Mesenchymal stem cell (in vitro differentiated cells and primary cell): ENCODE data around the gene SULF2.

Experiments
- DNase-seq: peaks from one replicate; pipeline ENCODE4 v3.0.0-alpha.2; 2013
- H2AFZ ChIP-seq: one replicate; pipeline ENCODE4 v1.6.1; 2013; ENCODE audit warnings: low read depth, mild to moderate bottlenecking, control low read depth, inconsistent platforms, low read length, moderate library complexity
- H2AK5ac ChIP-seq: 2 replicates; pipeline ENCODE4 v1.6.1; 2013; ENCODE audit warnings: low read length, moderate library complexity, mild to moderate bottlenecking, inconsistent platforms; ENCODE audit not compliant: severe bottlenecking
- H2BK120ac ChIP-seq: one replicate; pipeline ENCODE4 v1.6.1; 2013; ENCODE audit warnings: low read depth, mild to moderate bottlenecking, inconsistent platforms, low read length, moderate library complexity
- H2BK12ac ChIP-seq, 2 experiments: one replicate each; pipeline ENCODE4 v1.6.1; 2013; ENCODE audit warnings: inconsistent platforms in 2 of 2, low read length in 2 of 2, mild to moderate bottlenecking in 2 of 2, moderate library complexity in 2 of 2, control low read depth in 1 of 2
- H2BK15ac ChIP-seq: one replicate; pipeline ENCODE4 v1.6.1; 2013; ENCODE audit warnings: mild to moderate bottlenecking, low read depth, inconsistent platforms; ENCODE audit not compliant: poor library complexity, severe bottlenecking
- H2BK5ac ChIP-seq: 2 replicates; pipeline ENCODE4 v1.6.1; 2013; ENCODE audit warnings: low read depth, mild to moderate bottlenecking, low read length, control low read depth, inconsistent platforms; ENCODE audit not compliant: poor library complexity, severe bottlenecking
- H3K14ac ChIP-seq, 2 experiments: one replicate each; pipeline ENCODE4 v1.6.1; 2013; ENCODE audit warnings: inconsistent platforms in 2 of 2, low read length in 2 of 2, control low read depth in 1 of 2, mild to moderate bottlenecking in 1 of 2, moderate library complexity in 1 of 2
- H3K18ac ChIP-seq, 2 experiments: one replicate each; pipeline ENCODE4 v1.6.1; 2013; ENCODE audit warnings: inconsistent platforms in 2 of 2, low read length in 2 of 2, control low read depth in 1 of 2, low read depth in 1 of 2, mild to moderate bottlenecking in 1 of 2
- H3K23ac ChIP-seq, 2 experiments: one replicate each; pipeline ENCODE4 v1.6.1; 2013; ENCODE audit warnings: inconsistent platforms in 2 of 2, low read length in 2 of 2, mild to moderate bottlenecking in 2 of 2, moderate library complexity in 2 of 2, control low read depth in 1 of 2
- H3K27ac ChIP-seq: 2 replicates; pipeline ENCODE4 v1.5.1; 2013; ENCODE audit warnings: mild to moderate bottlenecking, moderate library complexity, low read length, control low read depth, inconsistent platforms; ENCODE audit not compliant: poor library complexity, severe bottlenecking
- H3K27me3 ChIP-seq, 2 experiments: 2 replicates each; pipeline versions ENCODE4 v1.6.1 to v1.7.0; 2013; ENCODE audit warnings: low read length in 2 of 2, mild to moderate bottlenecking in 2 of 2, moderate library complexity in 2 of 2, control low read depth in 1 of 2, inconsistent platforms in 1 of 2; ENCODE audit not compliant: control insufficient read depth in 1 of 2, insufficient read depth in 1 of 2
- H3K36me3 ChIP-seq, 2 experiments: 2 replicates each; pipeline versions ENCODE4 v1.6.1 to v1.7.0; 2013; ENCODE audit warnings: low read length in 2 of 2, control low read depth in 1 of 2, inconsistent platforms in 1 of 2, low read depth in 1 of 2, mild to moderate bottlenecking in 1 of 2; ENCODE audit not compliant: insufficient read depth in 2 of 2, control insufficient read depth in 1 of 2
- H3K4ac ChIP-seq, 2 experiments: one replicate each; pipeline ENCODE4 v1.6.1; 2013; ENCODE audit warnings: inconsistent platforms in 2 of 2, low read length in 2 of 2, mild to moderate bottlenecking in 2 of 2, moderate library complexity in 2 of 2, control low read depth in 1 of 2, low read depth in 1 of 2
- H3K4me1 ChIP-seq: 2 replicates; pipeline ENCODE4 v1.6.1; 2013; ENCODE audit warnings: low read depth, low read length, control low read depth; ENCODE audit not compliant: control insufficient read depth, insufficient read depth
- H3K4me2 ChIP-seq: 2 replicates; pipeline ENCODE4 v1.6.1; 2013; ENCODE audit warnings: low read length, mild to moderate bottlenecking, inconsistent platforms; ENCODE audit not compliant: poor library complexity, severe bottlenecking
- H3K4me3 ChIP-seq, 2 experiments: 2 replicates each; pipeline versions ENCODE4 v1.5.1 to v1.7.0; 2013; ENCODE audit warnings: low read length in 2 of 2, mild to moderate bottlenecking in 2 of 2, control low read depth in 1 of 2, low read depth in 1 of 2; ENCODE audit not compliant: insufficient read depth in 1 of 2
- H3K79me1 ChIP-seq: replicated peaks from 2 replicates; pipeline ENCODE4 v1.6.1; 2013; ENCODE audit warnings: mild to moderate bottlenecking, control low read depth, low read length, inconsistent platforms; ENCODE audit not compliant: poor library complexity, severe bottlenecking
- H3K9ac ChIP-seq: 2 replicates; pipeline ENCODE4 v1.7.0; 2013; ENCODE audit warnings: mild to moderate bottlenecking, low read length, moderate library complexity
- H3K9me3 ChIP-seq: 2 replicates; pipeline ENCODE4 v1.7.0; 2013; ENCODE audit warnings: mild to moderate bottlenecking, low read length; ENCODE audit not compliant: control insufficient read depth
- H4K8ac ChIP-seq: one replicate; pipeline ENCODE4 v1.6.1; 2013; ENCODE audit warnings: inconsistent platforms, mild to moderate bottlenecking, low read length, moderate library complexity
- H4K91ac ChIP-seq: one replicate; pipeline ENCODE4 v1.6.1; 2013; ENCODE audit warnings: mild to moderate bottlenecking, low read length, inconsistent platforms
- WGBS: methylation state at CpG from one replicate; pipeline ENCODE4 v1.1.7; 2013; ENCODE audit warnings: mixed read lengths; 5-methylcytosine and 5-hydroxymethylcytosine counted together

The SULF2 gene

DNA sequence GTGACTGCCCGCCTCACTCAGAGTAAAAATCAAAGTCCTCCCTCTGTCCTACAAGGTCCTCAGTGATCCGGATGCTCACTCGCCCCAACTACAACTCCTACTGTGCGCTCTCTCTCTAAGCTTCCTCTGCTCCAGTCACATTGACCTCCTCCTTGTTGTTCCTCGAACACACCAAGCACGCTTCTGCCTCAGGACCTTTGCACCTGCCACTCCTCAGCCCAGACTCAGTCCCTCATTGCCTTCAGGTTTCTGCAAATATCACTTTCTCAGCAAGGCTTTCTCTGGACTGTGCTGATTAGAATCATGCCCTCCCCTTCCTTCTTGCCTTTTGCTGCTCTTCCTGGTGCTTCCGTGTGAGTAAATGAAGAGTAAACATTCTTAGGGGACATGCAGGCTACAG, 41.6 kb downstream of the SULF2 start:
- no peak overlapping the region for H3K4ac ChIP-seq
- H4K8ac ChIP-seq, result no peak overlapping the region
- no peak overlapping the region for H2BK120ac ChIP-seq
- no peak overlapping the region for H3K14ac ChIP-seq
- no peak for DNase-seq
- H3K79me1 ChIP-seq, result no peaks in the 10 kb centered on the region
- H3K9me3 ChIP-seq, result no peaks in the 10 kb centered on the region
- H2AK5ac ChIP-seq, result no peak overlapping the region
- WGBS, result 94% methylated on average over 7 of the region's 7 CpGs
- H3K23ac ChIP-seq, result no peak overlapping the region
- no peak overlapping the region for H2BK15ac ChIP-seq
- H3K36me3 ChIP-seq, result peaks cover 0 to 9% of the 10 kb centered on the region in 2 experiments
- H3K18ac ChIP-seq, result no peak overlapping the region
- no peak overlapping the region for H2AFZ ChIP-seq
- H4K91ac ChIP-seq, result no peak overlapping the region
- H3K4me2 ChIP-seq, result no peak overlapping the region
- no peak overlapping the region for H2BK5ac ChIP-seq
- H3K27me3 ChIP-seq, result peaks cover 13 to 35% of the 10 kb centered on the region in 2 experiments
- no peak overlapping the region for H3K27ac ChIP-seq
- H3K9ac ChIP-seq, result no peak overlapping the region
- H3K4me1 ChIP-seq, result peaks cover 1% of the 10 kb centered on the region
- H3K4me3 ChIP-seq, result no peak overlapping the region
- H2BK12ac ChIP-seq, result no peak overlapping the region

DNA sequence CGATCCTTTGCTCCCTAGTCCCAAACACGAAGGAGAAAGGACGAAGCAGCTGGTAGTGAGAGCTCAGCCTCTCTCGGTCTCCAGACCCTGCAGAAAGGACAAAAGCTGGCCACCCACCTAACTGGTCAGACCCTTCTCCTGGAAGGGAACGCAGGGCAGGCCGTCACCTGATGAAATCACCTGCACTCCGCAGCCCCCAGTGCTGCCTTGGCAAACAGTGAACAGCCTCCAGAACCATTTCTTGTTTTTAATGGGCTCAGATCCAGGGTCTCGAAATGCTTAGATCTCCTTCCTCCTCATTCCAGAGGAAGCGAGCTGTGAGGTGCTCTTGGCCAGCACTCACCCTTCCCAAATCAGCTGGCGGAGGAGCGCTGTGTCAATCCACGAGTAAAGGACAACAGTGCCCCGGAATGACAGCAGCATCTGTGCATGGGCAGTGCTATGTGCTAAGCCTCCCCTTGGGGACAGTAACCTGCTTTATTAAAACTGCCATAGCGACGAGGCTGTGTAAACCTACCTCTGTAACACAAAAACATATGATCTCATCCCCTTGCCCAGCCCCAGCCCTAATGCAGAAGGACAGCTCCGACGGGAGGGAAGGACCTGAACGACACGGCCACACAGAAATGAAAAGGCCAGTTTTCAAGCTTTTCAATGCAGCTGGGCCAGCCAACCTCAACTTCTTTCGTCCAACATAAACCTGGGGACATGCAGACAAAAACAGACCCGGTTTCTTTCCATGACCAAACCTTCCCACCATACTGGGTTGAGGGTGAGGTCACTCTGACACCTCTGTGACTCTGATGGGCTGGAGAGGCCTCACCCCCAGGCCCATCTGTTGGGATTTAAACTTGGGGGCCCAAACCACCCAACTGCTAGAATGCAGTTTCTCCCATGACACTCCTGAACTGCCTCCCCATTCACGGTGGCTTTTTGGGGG, 43.3 kb downstream of the SULF2 start:
- H4K91ac ChIP-seq, result no peak overlapping the region
- no peaks in the 10 kb centered on the region for H3K9me3 ChIP-seq
- H3K4me2 ChIP-seq, result no peak overlapping the region
- no peak overlapping the region for H2AK5ac ChIP-seq
- H3K14ac ChIP-seq, result no peak overlapping the region
- no peak overlapping the region for H2BK15ac ChIP-seq
- no peaks in the 10 kb centered on the region for H3K4me1 ChIP-seq
- 83% methylated on average over 21 of the region's 22 CpGs for WGBS
- H3K9ac ChIP-seq, result no peak overlapping the region
- H3K27me3 ChIP-seq, result peaks cover 7 to 21% of the 10 kb centered on the region in 2 experiments
- no peaks in the 10 kb centered on the region for H3K79me1 ChIP-seq
- no peak overlapping the region for H3K27ac ChIP-seq
- no peak overlapping the region for H2BK5ac ChIP-seq
- no peak overlapping the region for H3K4ac ChIP-seq
- H2BK12ac ChIP-seq, result no peak overlapping the region
- peaks cover 0 to 5% of the 10 kb centered on the region in 2 experiments for H3K36me3 ChIP-seq
- no peak overlapping the region for H3K4me3 ChIP-seq
- DNase-seq, result no peak
- no peak overlapping the region for H2BK120ac ChIP-seq
- H4K8ac ChIP-seq, result no peak overlapping the region
- no peak overlapping the region for H2AFZ ChIP-seq
- H3K18ac ChIP-seq, result no peak overlapping the region
- H3K23ac ChIP-seq, result no peak overlapping the region

GRCh38 chr20:47740862-47741184, 44.5 kb downstream of the SULF2 start:
- Histone ChIP-seq H3K4me2 (no peak overlapping the region), H3K23ac (no peak overlapping the region), H3K36me3 (peaks cover 0 to 13% of the 10 kb centered on the region in 2 experiments), H2BK12ac (no peak overlapping the region), H2AK5ac (no peak overlapping the region), H3K4me3 (no peak overlapping the region), H2BK120ac (no peak overlapping the region), H2AFZ (no peak overlapping the region), H3K27me3 (peaks cover 4 to 16% of the 10 kb centered on the region in 2 experiments), H4K8ac (no peak overlapping the region), H3K79me1 (no peaks in the 10 kb centered on the region), H3K18ac (no peak overlapping the region), H3K27ac (no peak overlapping the region), H2BK5ac (no peak overlapping the region), H3K9me3 (no peaks in the 10 kb centered on the region), H3K4ac (no peak overlapping the region), H3K14ac (no peak overlapping the region), H3K9ac (no peak overlapping the region), H2BK15ac (no peak overlapping the region), H4K91ac (no peak overlapping the region), H3K4me1 (no peaks in the 10 kb centered on the region)
- WGBS, result 75% methylated on average over 11 of the region's 11 CpGs
- no peak for DNase-seq

DNA sequence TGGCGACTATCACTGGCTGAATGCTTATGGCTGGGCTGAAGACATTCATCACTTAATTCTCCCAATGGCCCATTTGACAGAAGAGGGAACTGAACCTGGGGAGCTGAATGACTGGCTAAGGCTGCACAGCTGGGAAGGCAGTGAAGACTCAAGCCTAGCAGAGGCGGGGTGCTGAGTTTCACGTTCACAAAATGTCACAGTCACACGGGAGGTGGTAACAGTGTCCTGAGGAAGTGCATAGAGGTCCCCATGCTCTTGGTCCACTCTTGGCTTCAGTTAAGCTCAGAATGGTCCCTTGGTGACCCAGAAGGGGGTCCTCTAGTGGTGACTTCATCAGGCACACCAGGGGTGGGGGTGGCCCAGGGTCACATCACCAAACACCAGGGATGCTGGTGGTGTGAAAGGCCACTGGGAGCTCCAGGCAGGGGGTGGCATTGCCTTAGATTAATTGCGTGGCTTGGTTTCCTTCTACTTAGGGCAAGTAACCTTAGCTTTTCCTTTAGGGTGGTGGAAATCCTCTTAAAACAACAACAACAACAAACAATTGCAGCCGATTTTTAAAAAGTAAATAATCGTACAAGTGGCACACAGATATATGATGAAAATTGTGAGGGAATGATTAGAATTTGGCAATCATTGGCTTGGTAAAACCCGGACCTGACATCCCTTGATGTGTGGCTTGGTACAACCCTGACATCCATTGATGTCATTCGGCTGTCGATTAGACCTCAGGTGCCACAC, 45.0 kb downstream of the SULF2 start:
- Histone ChIP-seq H2AFZ (no peak overlapping the region), H3K23ac (no peak overlapping the region), H3K4me1 (no peaks in the 10 kb centered on the region), H3K9ac (no peak overlapping the region), H2AK5ac (no peak overlapping the region), H3K9me3 (no peaks in the 10 kb centered on the region), H4K91ac (no peak overlapping the region), H3K4me2 (no peak overlapping the region), H2BK12ac (no peak overlapping the region), H2BK120ac (no peak overlapping the region), H3K36me3 (peaks cover 0 to 17% of the 10 kb centered on the region in 2 experiments), H3K14ac (no peak overlapping the region), H3K79me1 (no peaks in the 10 kb centered on the region), H2BK15ac (no peak overlapping the region), H3K4me3 (no peak overlapping the region), H3K18ac (no peak overlapping the region), H3K27me3 (peaks cover 4 to 16% of the 10 kb centered on the region in 2 experiments), H3K27ac (no peak overlapping the region), H2BK5ac (no peak overlapping the region), H4K8ac (no peak overlapping the region), H3K4ac (no peak overlapping the region)
- DNase-seq, result no peak
- WGBS, result 76% methylated on average over 8 of the region's 10 CpGs
